Mesenchymal stem cell (in vitro differentiated cells and primary cell): ENCODE results near the gene ACP6.

Experiments
- DNase-seq: peaks from one replicate; pipeline ENCODE4 v3.0.0-alpha.2; 2013
- H2AFZ ChIP-seq: one replicate; pipeline ENCODE4 v1.6.1; 2013; ENCODE audit warnings: low read depth, mild to moderate bottlenecking, control low read depth, inconsistent platforms, low read length, moderate library complexity
- H2AK5ac ChIP-seq: 2 replicates; pipeline ENCODE4 v1.6.1; 2013; ENCODE audit warnings: low read length, moderate library complexity, mild to moderate bottlenecking, inconsistent platforms; ENCODE audit not compliant: severe bottlenecking
- H2BK120ac ChIP-seq: one replicate; pipeline ENCODE4 v1.6.1; 2013; ENCODE audit warnings: low read depth, mild to moderate bottlenecking, inconsistent platforms, low read length, moderate library complexity
- H2BK12ac ChIP-seq, 2 experiments: one replicate each; pipeline ENCODE4 v1.6.1; 2013; ENCODE audit warnings: inconsistent platforms in 2 of 2, low read length in 2 of 2, mild to moderate bottlenecking in 2 of 2, moderate library complexity in 2 of 2, control low read depth in 1 of 2
- H2BK15ac ChIP-seq: one replicate; pipeline ENCODE4 v1.6.1; 2013; ENCODE audit warnings: mild to moderate bottlenecking, low read depth, inconsistent platforms; ENCODE audit not compliant: poor library complexity, severe bottlenecking
- H2BK5ac ChIP-seq: 2 replicates; pipeline ENCODE4 v1.6.1; 2013; ENCODE audit warnings: low read depth, mild to moderate bottlenecking, low read length, control low read depth, inconsistent platforms; ENCODE audit not compliant: poor library complexity, severe bottlenecking
- H3K14ac ChIP-seq, 2 experiments: one replicate each; pipeline ENCODE4 v1.6.1; 2013; ENCODE audit warnings: inconsistent platforms in 2 of 2, low read length in 2 of 2, control low read depth in 1 of 2, mild to moderate bottlenecking in 1 of 2, moderate library complexity in 1 of 2
- H3K18ac ChIP-seq, 2 experiments: one replicate each; pipeline ENCODE4 v1.6.1; 2013; ENCODE audit warnings: inconsistent platforms in 2 of 2, low read length in 2 of 2, control low read depth in 1 of 2, low read depth in 1 of 2, mild to moderate bottlenecking in 1 of 2
- H3K23ac ChIP-seq, 2 experiments: one replicate each; pipeline ENCODE4 v1.6.1; 2013; ENCODE audit warnings: inconsistent platforms in 2 of 2, low read length in 2 of 2, mild to moderate bottlenecking in 2 of 2, moderate library complexity in 2 of 2, control low read depth in 1 of 2
- H3K27ac ChIP-seq: 2 replicates; pipeline ENCODE4 v1.5.1; 2013; ENCODE audit warnings: mild to moderate bottlenecking, moderate library complexity, low read length, control low read depth, inconsistent platforms; ENCODE audit not compliant: poor library complexity, severe bottlenecking
- H3K27me3 ChIP-seq, 2 experiments: 2 replicates each; pipeline versions ENCODE4 v1.6.1 to v1.7.0; 2013; ENCODE audit warnings: low read length in 2 of 2, mild to moderate bottlenecking in 2 of 2, moderate library complexity in 2 of 2, control low read depth in 1 of 2, inconsistent platforms in 1 of 2; ENCODE audit not compliant: control insufficient read depth in 1 of 2, insufficient read depth in 1 of 2
- H3K36me3 ChIP-seq, 2 experiments: 2 replicates each; pipeline versions ENCODE4 v1.6.1 to v1.7.0; 2013; ENCODE audit warnings: low read length in 2 of 2, control low read depth in 1 of 2, inconsistent platforms in 1 of 2, low read depth in 1 of 2, mild to moderate bottlenecking in 1 of 2; ENCODE audit not compliant: insufficient read depth in 2 of 2, control insufficient read depth in 1 of 2
- H3K4ac ChIP-seq, 2 experiments: one replicate each; pipeline ENCODE4 v1.6.1; 2013; ENCODE audit warnings: inconsistent platforms in 2 of 2, low read length in 2 of 2, mild to moderate bottlenecking in 2 of 2, moderate library complexity in 2 of 2, control low read depth in 1 of 2, low read depth in 1 of 2
- H3K4me1 ChIP-seq: 2 replicates; pipeline ENCODE4 v1.6.1; 2013; ENCODE audit warnings: low read depth, low read length, control low read depth; ENCODE audit not compliant: control insufficient read depth, insufficient read depth
- H3K4me2 ChIP-seq: 2 replicates; pipeline ENCODE4 v1.6.1; 2013; ENCODE audit warnings: low read length, mild to moderate bottlenecking, inconsistent platforms; ENCODE audit not compliant: poor library complexity, severe bottlenecking
- H3K4me3 ChIP-seq, 2 experiments: 2 replicates each; pipeline versions ENCODE4 v1.5.1 to v1.7.0; 2013; ENCODE audit warnings: low read length in 2 of 2, mild to moderate bottlenecking in 2 of 2, control low read depth in 1 of 2, low read depth in 1 of 2; ENCODE audit not compliant: insufficient read depth in 1 of 2
- H3K79me1 ChIP-seq: replicated peaks from 2 replicates; pipeline ENCODE4 v1.6.1; 2013; ENCODE audit warnings: mild to moderate bottlenecking, control low read depth, low read length, inconsistent platforms; ENCODE audit not compliant: poor library complexity, severe bottlenecking
- H3K9ac ChIP-seq: 2 replicates; pipeline ENCODE4 v1.7.0; 2013; ENCODE audit warnings: mild to moderate bottlenecking, low read length, moderate library complexity
- H3K9me3 ChIP-seq: 2 replicates; pipeline ENCODE4 v1.7.0; 2013; ENCODE audit warnings: mild to moderate bottlenecking, low read length; ENCODE audit not compliant: control insufficient read depth
- H4K8ac ChIP-seq: one replicate; pipeline ENCODE4 v1.6.1; 2013; ENCODE audit warnings: inconsistent platforms, mild to moderate bottlenecking, low read length, moderate library complexity
- H4K91ac ChIP-seq: one replicate; pipeline ENCODE4 v1.6.1; 2013; ENCODE audit warnings: mild to moderate bottlenecking, low read length, inconsistent platforms
- WGBS: methylation state at CpG from one replicate; pipeline ENCODE4 v1.1.7; 2013; ENCODE audit warnings: mixed read lengths; 5-methylcytosine and 5-hydroxymethylcytosine counted together

Gene ACP6

GRCh38 chr1:147673816-147674215 is 3.5 kb upstream of the ACP6 start:
- H2AFZ ChIP-seq = no peak overlapping the region
- no peak overlapping the region for H3K23ac ChIP-seq
- H3K9ac ChIP-seq = no peak overlapping the region
- no peak overlapping the region for H2BK15ac ChIP-seq
- H3K4me2 ChIP-seq = no peak overlapping the region
- H2BK12ac ChIP-seq = peak overlapping the region in 1 of 2 experiments; percentile 30
- H3K18ac ChIP-seq = no peak overlapping the region
- no peak overlapping the region for H3K27ac ChIP-seq
- DNase-seq = no peak
- no peak overlapping the region for H4K8ac ChIP-seq
- H3K14ac ChIP-seq = no peak overlapping the region
- no peak overlapping the region for H2AK5ac ChIP-seq
- WGBS = 90% methylated on average over 2 of the region's 2 CpGs
- no peaks in the 10 kb centered on the region for H3K36me3 ChIP-seq
- H3K4ac ChIP-seq = no peak overlapping the region
- H3K4me3 ChIP-seq = no peak overlapping the region
- H3K27me3 ChIP-seq = no peaks in the 10 kb centered on the region
- no peak overlapping the region for H2BK120ac ChIP-seq
- H2BK5ac ChIP-seq = no peak overlapping the region
- peaks cover 21% of the 10 kb centered on the region for H3K9me3 ChIP-seq
- H3K4me1 ChIP-seq = peaks cover 1% of the 10 kb centered on the region
- H3K79me1 ChIP-seq = peaks cover 2% of the 10 kb centered on the region
- no peak overlapping the region for H4K91ac ChIP-seq

GRCh38 chr1:147673406-147673805 is 3.1 kb upstream of the ACP6 start:
- Histone ChIP-seq H3K4ac (no peak overlapping the region), H2BK5ac (no peak overlapping the region), H3K4me3 (no peak overlapping the region), H3K23ac (no peak overlapping the region), H2AFZ (no peak overlapping the region), H4K8ac (no peak overlapping the region), H3K27ac (no peak overlapping the region), H3K27me3 (no peaks in the 10 kb centered on the region), H3K18ac (no peak overlapping the region), H3K4me2 (no peak overlapping the region), H2AK5ac (no peak overlapping the region), H2BK120ac (no peak overlapping the region), H3K9ac (no peak overlapping the region), H3K9me3 (peaks cover 17% of the 10 kb centered on the region), H4K91ac (no peak overlapping the region), H2BK15ac (no peak overlapping the region), H3K4me1 (peaks cover 1% of the 10 kb centered on the region), H3K14ac (no peak overlapping the region), H2BK12ac (no peak overlapping the region), H3K79me1 (peaks cover 2% of the 10 kb centered on the region), H3K36me3 (no peaks in the 10 kb centered on the region)
- WGBS = 50% methylated on average over 1 of the region's 2 CpGs
- DNase-seq = peak; percentile 6

GRCh38 chr1:147669469-147670318 is 630 bp downstream of the ACP6 start:
- peak overlapping the region; percentile 95 for H4K8ac ChIP-seq
- H2AFZ ChIP-seq = peak overlapping the region; percentile 99
- WGBS = under 1% methylated on average over 53 of the region's 53 CpGs
- H3K4ac ChIP-seq = peak overlapping the region in 1 of 2 experiments; percentile 81
- no peaks in the 10 kb centered on the region for H3K36me3 ChIP-seq
- peak overlapping the region; percentile 86 for H2BK15ac ChIP-seq
- peak; percentile 77 for DNase-seq
- H2BK120ac ChIP-seq = no peak overlapping the region
- H3K23ac ChIP-seq = peak overlapping the region in 1 of 2 experiments; percentile 96
- peak overlapping the region in 1 of 2 experiments; percentile 73 for H3K14ac ChIP-seq
- H3K27me3 ChIP-seq = no peaks in the 10 kb centered on the region
- H3K4me1 ChIP-seq = peaks cover 1% of the 10 kb centered on the region
- H2BK12ac ChIP-seq = peak overlapping the region; percentile 29 to 51
- no peaks in the 10 kb centered on the region for H3K9me3 ChIP-seq
- H2AK5ac ChIP-seq = no peak overlapping the region
- H3K79me1 ChIP-seq = peaks cover 15% of the 10 kb centered on the region
- peak overlapping the region; percentile 77 to 97 for H3K4me3 ChIP-seq
- H3K18ac ChIP-seq = peak overlapping the region; percentile 69 to 91
- H3K9ac ChIP-seq = peak overlapping the region; percentile 86
- H2BK5ac ChIP-seq = peak overlapping the region; percentile 58
- no peak overlapping the region for H4K91ac ChIP-seq
- peak overlapping the region; percentile 38 for H3K27ac ChIP-seq
- peak overlapping the region; percentile 97 for H3K4me2 ChIP-seq

GRCh38 chr1:147665521-147665920 is 4.8 kb downstream of the ACP6 start:
- Histone ChIP-seq H2BK5ac (no peak overlapping the region), H2BK12ac (no peak overlapping the region), H4K8ac (no peak overlapping the region), H3K18ac (no peak overlapping the region), H3K36me3 (no peaks in the 10 kb centered on the region), H3K4ac (no peak overlapping the region), H3K4me1 (no peaks in the 10 kb centered on the region), H2AK5ac (no peak overlapping the region), H2BK120ac (no peak overlapping the region), H2BK15ac (no peak overlapping the region), H3K9ac (no peak overlapping the region), H3K27me3 (no peaks in the 10 kb centered on the region), H3K4me3 (no peak overlapping the region), H2AFZ (no peak overlapping the region), H4K91ac (no peak overlapping the region), H3K27ac (no peak overlapping the region), H3K23ac (no peak overlapping the region), H3K14ac (no peak overlapping the region), H3K9me3 (peaks cover 6% of the 10 kb centered on the region), H3K79me1 (peaks cover 27% of the 10 kb centered on the region), H3K4me2 (no peak overlapping the region)
- WGBS = 100% methylated on average over 2 of the region's 2 CpGs
- peak; percentile 14 for DNase-seq
